ENCODE results near the gene G3BP1. TPM values are rescaled to one million over a fixed set of nuclear protein-coding genes. Genes with fewer than 3 reads are reported as not detected.

G3BP1 gene
- total and polyA plus RNA-seq, 2 experiments from 2014 or later, result 134 to 189 TPM

DNA sequence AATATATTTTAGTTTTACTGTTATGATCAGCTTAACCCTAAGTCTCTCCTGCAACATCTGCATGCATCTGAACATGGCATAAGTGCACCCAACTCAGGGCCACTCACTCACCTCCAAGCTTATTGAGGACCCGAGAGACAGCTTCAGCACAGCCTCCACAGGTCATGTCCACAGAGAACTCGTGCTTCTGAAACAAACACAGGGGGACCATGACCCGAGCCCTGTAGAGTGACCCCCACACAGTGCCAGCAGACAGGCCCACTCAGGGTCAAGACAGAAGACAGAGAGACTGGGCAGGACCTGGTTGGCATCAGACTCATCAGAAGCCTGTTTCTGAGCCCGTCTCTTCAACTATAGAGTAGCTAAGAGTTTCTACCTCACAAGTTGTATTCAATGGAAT lies 20.2 kb upstream of the G3BP1 start:
- no peak overlapping the region for H2AFZ ChIP-seq
- peaks cover 14% of the 10 kb centered on the region for H3K4me1 ChIP-seq (ENCODE audit: insufficient read depth)
- TF ChIP-seq EZH2phosphoT487 (IDR thresholded peaks at IDR 0.05; ENCODE audit: insufficient read depth, low read depth) (no peak), EZH2 (IDR thresholded peaks at IDR 0.05; ENCODE audit: insufficient read depth, poor library complexity, severe bottlenecking) (no peak)
- H3K4me3 ChIP-seq, result no peak overlapping the region
- H3K9ac ChIP-seq, result 0 out of 2 replicates have a peak overlapping the region, but pooled peaks have one; percentile 3
- H3K4me2 ChIP-seq (ENCODE audit: unreplicated experiment), result peak overlapping the region; percentile 11
- H3K27me3 ChIP-seq (replicated peaks; ENCODE audit: insufficient read depth), result no peaks in the 10 kb centered on the region
- in situ Hi-C loops (cut with MboI), result no loop called here
- H3K9me2 ChIP-seq (ENCODE audit: insufficient read depth), result no peaks in the 10 kb centered on the region
- H4K20me1 ChIP-seq (ENCODE audit: insufficient read depth), result no peaks in the 10 kb centered on the region
- no peaks in the 10 kb centered on the region for H3K9me3 ChIP-seq (ENCODE audit: low read depth)
- WGBS, 2 experiments (ENCODE audit: low coverage in 1 of 2, low lambda C conversion rate in 2 of 2, missing lambda C conversion rate in 2 of 2), result 91 to 95% methylated on average over 4 of the region's 4 CpGs
- peaks cover 11% of the 10 kb centered on the region for H3F3A ChIP-seq (ENCODE audit: insufficient read depth)
- H3K27ac ChIP-seq, result peak overlapping the region; percentile 44
- H3K79me2 ChIP-seq (ENCODE audit: insufficient read depth), result peaks cover 94% of the 10 kb centered on the region
- H3K36me3 ChIP-seq (ENCODE audit: low read depth), result no peaks in the 10 kb centered on the region
- no peak for DNase-seq

DNA sequence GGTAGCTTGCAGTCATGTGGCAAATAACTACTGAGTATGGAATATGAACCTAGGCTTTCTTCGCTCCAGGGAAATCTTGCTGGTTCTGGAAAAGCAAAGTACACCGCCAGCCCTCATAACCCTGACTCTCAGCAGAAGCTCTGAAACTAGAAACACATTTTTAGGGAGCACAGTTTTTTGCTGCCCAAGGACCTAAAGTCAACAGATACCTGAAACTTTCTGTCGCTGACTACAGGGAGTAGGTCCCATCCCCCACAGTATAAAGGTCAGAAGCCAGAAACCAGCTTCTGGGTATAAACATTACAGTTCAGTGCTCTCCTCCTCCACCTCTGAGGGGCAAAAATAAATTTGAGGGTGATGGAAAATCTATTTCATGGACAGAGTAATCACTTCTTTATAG lies 16.4 kb upstream of the G3BP1 start:
- WGBS, 2 experiments (ENCODE audit: low coverage in 1 of 2, low lambda C conversion rate in 2 of 2, missing lambda C conversion rate in 2 of 2), result 99 to 100% methylated on average over 3 of the region's 3 CpGs
- no peak overlapping the region for H3K27ac ChIP-seq
- H3K9ac ChIP-seq, result no peak overlapping the region
- no peaks in the 10 kb centered on the region for H3K9me3 ChIP-seq (ENCODE audit: low read depth)
- H3F3A ChIP-seq (ENCODE audit: insufficient read depth), result peaks cover 12% of the 10 kb centered on the region
- no peaks in the 10 kb centered on the region for H3K27me3 ChIP-seq (replicated peaks; ENCODE audit: insufficient read depth)
- peaks cover 18% of the 10 kb centered on the region for H3K4me1 ChIP-seq (ENCODE audit: insufficient read depth)
- H3K36me3 ChIP-seq (ENCODE audit: low read depth), result no peaks in the 10 kb centered on the region
- H3K9me2 ChIP-seq (ENCODE audit: insufficient read depth), result no peaks in the 10 kb centered on the region
- no peak overlapping the region for H2AFZ ChIP-seq
- no peak overlapping the region for H3K4me3 ChIP-seq
- in situ Hi-C loops (cut with MboI), result no loop called here
- H3K79me2 ChIP-seq (ENCODE audit: insufficient read depth), result peaks cover 76% of the 10 kb centered on the region
- no peak for DNase-seq
- H4K20me1 ChIP-seq (ENCODE audit: insufficient read depth), result no peaks in the 10 kb centered on the region
- TF ChIP-seq EZH2 (IDR thresholded peaks at IDR 0.05; ENCODE audit: insufficient read depth, poor library complexity, severe bottlenecking) (no peak), EZH2phosphoT487 (IDR thresholded peaks at IDR 0.05; ENCODE audit: insufficient read depth, low read depth) (no peak)
- H3K4me2 ChIP-seq (ENCODE audit: unreplicated experiment), result no peak overlapping the region

DNA sequence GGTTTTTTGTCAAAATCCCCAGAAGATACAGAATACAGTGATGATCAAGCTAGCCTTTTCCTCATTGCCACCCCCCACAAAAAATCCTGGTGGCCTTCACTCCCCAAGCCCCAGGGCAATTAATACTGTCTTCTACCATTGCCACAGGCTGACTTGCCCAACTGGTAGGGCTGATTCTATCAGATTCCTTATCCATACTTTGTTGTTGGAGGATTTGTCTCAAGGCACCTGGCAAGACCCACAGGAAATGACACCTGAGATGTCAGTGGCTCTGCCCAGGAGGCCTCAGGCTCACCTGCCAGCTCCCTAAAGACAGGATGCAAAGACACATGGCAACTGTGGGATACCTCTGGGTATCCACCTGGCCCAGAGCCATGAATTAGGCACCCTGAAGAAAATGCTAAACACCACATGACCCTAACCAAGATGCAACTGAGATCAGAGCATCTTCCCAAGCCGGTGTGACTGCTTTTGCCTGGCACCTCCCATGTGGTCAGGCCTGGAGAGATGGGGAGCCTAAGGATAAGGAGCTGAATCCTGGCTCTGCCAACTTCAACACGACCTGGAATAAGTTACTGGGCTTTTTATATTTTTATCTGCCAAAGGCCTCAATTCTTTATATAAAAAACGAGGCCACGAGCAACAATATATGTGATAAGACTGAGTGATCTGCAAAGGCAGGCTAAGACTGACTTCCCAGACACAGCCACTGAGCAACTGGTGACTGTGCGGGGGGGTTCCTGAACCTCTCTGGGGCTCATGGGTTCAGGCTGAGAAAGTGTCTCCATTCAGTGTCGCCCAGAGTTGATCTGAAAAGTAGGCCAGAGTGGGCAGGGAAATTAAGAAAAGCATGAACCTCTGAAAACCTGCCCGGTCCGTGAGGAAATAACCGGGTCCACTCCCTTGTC lies 14.3 kb upstream of the G3BP1 start:
- no peak for TF ChIP-seq EZH2 (IDR thresholded peaks at IDR 0.05; ENCODE audit: insufficient read depth, poor library complexity, severe bottlenecking)
- no peak for TF ChIP-seq EZH2phosphoT487 (IDR thresholded peaks at IDR 0.05; ENCODE audit: insufficient read depth, low read depth)
- H3K4me3 ChIP-seq, result peak overlapping the region; percentile 90
- peak; percentile 61 for DNase-seq
- H3K4me1 ChIP-seq (ENCODE audit: insufficient read depth), result peaks cover 6% of the 10 kb centered on the region
- peak overlapping the region; percentile 99 for H2AFZ ChIP-seq
- in situ Hi-C loops (cut with MboI), result no loop called here
- no peaks in the 10 kb centered on the region for H3K9me2 ChIP-seq (ENCODE audit: insufficient read depth)
- H3K4me2 ChIP-seq (ENCODE audit: unreplicated experiment), result peak overlapping the region; percentile 96
- 8 to 9% methylated on average over 8 to 9 of the region's 9 CpGs for WGBS, 2 experiments (ENCODE audit: low coverage in 1 of 2, low lambda C conversion rate in 2 of 2, missing lambda C conversion rate in 2 of 2)
- peak overlapping the region; percentile 97 for H3K9ac ChIP-seq
- H3K79me2 ChIP-seq (ENCODE audit: insufficient read depth), result peaks cover 59% of the 10 kb centered on the region
- H4K20me1 ChIP-seq (ENCODE audit: insufficient read depth), result no peaks in the 10 kb centered on the region
- H3K27me3 ChIP-seq (replicated peaks; ENCODE audit: insufficient read depth), result no peaks in the 10 kb centered on the region
- H3K36me3 ChIP-seq (ENCODE audit: low read depth), result no peaks in the 10 kb centered on the region
- peak overlapping the region; percentile 81 for H3K27ac ChIP-seq
- H3K9me3 ChIP-seq (ENCODE audit: low read depth), result no peaks in the 10 kb centered on the region
- H3F3A ChIP-seq (ENCODE audit: insufficient read depth), result peaks cover 5% of the 10 kb centered on the region; the same call in 1 of the 2 replicates

DNA sequence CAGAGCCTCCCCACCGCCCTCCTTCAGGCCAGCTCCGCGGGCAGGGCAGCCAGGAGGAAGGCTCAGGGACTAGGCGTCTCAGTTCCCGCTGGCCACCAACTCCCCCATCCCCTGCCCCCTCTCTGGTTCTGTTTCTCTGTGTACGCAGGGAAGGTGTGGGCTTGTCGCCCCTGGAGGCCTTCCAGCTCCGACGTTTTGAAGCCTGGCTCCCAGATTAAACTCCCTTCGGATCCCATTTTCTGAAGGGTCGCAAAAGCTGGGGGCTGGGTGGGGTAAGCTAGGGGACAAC lies 13.7 kb upstream of the G3BP1 start:
- Histone ChIP-seq H4K20me1 (ENCODE audit: insufficient read depth) (no peaks in the 10 kb centered on the region), H2AFZ (peak overlapping the region; percentile 99), H3K4me3 (peak overlapping the region; percentile 90), H3K9me3 (ENCODE audit: low read depth) (no peaks in the 10 kb centered on the region), H3K27ac (peak overlapping the region; percentile 81), H3K9me2 (ENCODE audit: insufficient read depth) (no peaks in the 10 kb centered on the region), H3K9ac (peak overlapping the region; percentile 97), H3K27me3 (replicated peaks; ENCODE audit: insufficient read depth) (no peaks in the 10 kb centered on the region), H3K4me1 (ENCODE audit: insufficient read depth) (peaks cover 6% of the 10 kb centered on the region), H3K4me2 (ENCODE audit: unreplicated experiment) (peak overlapping the region; percentile 96), H3K79me2 (ENCODE audit: insufficient read depth) (peaks cover 53% of the 10 kb centered on the region), H3F3A (ENCODE audit: insufficient read depth) (peaks cover 5% of the 10 kb centered on the region; the same call in 1 of the 2 replicates), H3K36me3 (ENCODE audit: low read depth) (no peaks in the 10 kb centered on the region)
- 2 to 4% methylated on average over 8 to 11 of the region's 11 CpGs for WGBS, 2 experiments (ENCODE audit: low coverage in 1 of 2, low lambda C conversion rate in 2 of 2, missing lambda C conversion rate in 2 of 2)
- DNase-seq, result no peak
- in situ Hi-C loops (cut with MboI), result no loop called here
- TF ChIP-seq EZH2 (IDR thresholded peaks at IDR 0.05; ENCODE audit: insufficient read depth, poor library complexity, severe bottlenecking) (no peak), EZH2phosphoT487 (IDR thresholded peaks at IDR 0.05; ENCODE audit: insufficient read depth, low read depth) (no peak)

Measured in GM23248 (cell line).